Skin of body (tissue), 2 donors: ENCODE results near the gene MICALL1. TPM values are rescaled to one million over a fixed set of nuclear protein-coding genes. Genes with fewer than 3 reads are reported as not detected.
"Not testable (repeated sequence)": the region's sequence is repeated elsewhere in the genome, so short reads cannot be mapped to it uniquely, and the experiment has no call there.

Experiments
- DNase-seq: peaks from one replicate; lab custom pipeline; 2025; lab: John Stamatoyannopoulos, UW
- total RNA-seq: library from RNA; depleted of rRNA; stranded (reverse); fragments of >200 nt; gene quantifications from one replicate; pipeline ENCODE4 v1.2.3, GENCODE V29; 2014

Gene MICALL1
- total RNA-seq, 1 donor from 2014 or later: 18.8 TPM

GRCh38 chr22:37957232-37957631 lies 51.1 kb downstream of the MICALL1 start:
- no peak for DNase-seq

- no peak for DNase-seq
Observed at GRCh38 chr22:37959231-37959825, 53.2 kb downstream of the MICALL1 start.

- no peak for DNase-seq
Observed at GRCh38 chr22:37961062-37961461, 55.0 kb downstream of the MICALL1 start.

- no peak for DNase-seq
Observed at GRCh38 chr22:37965940-37966664, 60.0 kb downstream of the MICALL1 start.

GRCh38 chr22:37967147-37967546 lies 61.0 kb downstream of the MICALL1 start:
- DNase-seq: no peak

- no peak for DNase-seq
Observed at GRCh38 chr22:37967637-37968451, 61.7 kb downstream of the MICALL1 start.

GRCh38 chr22:37968452-37969251 lies 62.6 kb downstream of the MICALL1 start:
- no peak for DNase-seq

GRCh38 chr22:37970864-37971263 lies 64.8 kb downstream of the MICALL1 start:
- DNase-seq: no peak

- DNase-seq: no peak
Observed at GRCh38 chr22:37971475-37972434, 65.7 kb downstream of the MICALL1 start.

- no peak for DNase-seq
Observed at GRCh38 chr22:37972527-37972926, 66.4 kb downstream of the MICALL1 start.

GRCh38 chr22:37973271-37974170 lies 67.4 kb downstream of the MICALL1 start:
- DNase-seq: no peak

GRCh38 chr22:37975153-37975552 lies 69.1 kb downstream of the MICALL1 start:
- no peak for DNase-seq

GRCh38 chr22:37976022-37976421 lies 69.9 kb downstream of the MICALL1 start:
- not testable (repeated sequence) for DNase-seq

GRCh38 chr22:37976547-37976946 lies 70.5 kb downstream of the MICALL1 start:
- no peak for DNase-seq

GRCh38 chr22:37979782-37980181 lies 73.7 kb downstream of the MICALL1 start:
- no peak for DNase-seq

GRCh38 chr22:37981282-37982011 lies 75.3 kb downstream of the MICALL1 start:
- no peak for DNase-seq

GRCh38 chr22:37982151-37982785 lies 76.2 kb downstream of the MICALL1 start:
- DNase-seq: no peak
